Activated naive CD8-positive, alpha-beta T cell treated with anti-CD3 and anti-CD28 coated beads for 36 hours (primary cell): ENCODE measurements around the gene LPP. TPM values are rescaled to one million over a fixed set of nuclear protein-coding genes. Genes with fewer than 3 reads are reported as not detected.
A peak's percentile ranks its signal among the peaks of the same experiment; 100 is the strongest.

Experiments used
- DNase-seq: peaks from one replicate; pipeline ENCODE4 v3.0.0; 2021
- H3K27ac Mint-ChIP-seq: one replicate; pipeline ENCODE4 v1.8.0; 2022; ENCODE audit warnings: mild to moderate bottlenecking, moderate library complexity, mixed read lengths
- H3K27me3 Mint-ChIP-seq: one replicate; pipeline ENCODE4 v1.8.0; 2022; ENCODE audit warnings: mild to moderate bottlenecking, mixed read lengths
- H3K36me3 Mint-ChIP-seq: one replicate; pipeline ENCODE4 v1.8.0; 2021; ENCODE audit warnings: mild to moderate bottlenecking, mixed read lengths
- H3K4me1 Mint-ChIP-seq: one replicate; pipeline ENCODE4 v1.8.0; 2021; ENCODE audit warnings: mixed read lengths
- H3K4me3 Mint-ChIP-seq: one replicate; pipeline ENCODE4 v1.8.0; 2022; ENCODE audit warnings: mild to moderate bottlenecking, moderate library complexity, mixed read lengths
- H3K9me3 Mint-ChIP-seq: one replicate; pipeline ENCODE4 v1.8.0; 2022; ENCODE audit warnings: mixed read lengths
- total RNA-seq, 2 experiments: library from RNA; stranded (reverse); gene quantifications; one replicate each; pipeline ENCODE4 v1.2.3, GENCODE V29; 2021

The LPP gene
- total RNA-seq, 2 experiments from 2014 or later: 15.0 to 15.3 TPM

DNA sequence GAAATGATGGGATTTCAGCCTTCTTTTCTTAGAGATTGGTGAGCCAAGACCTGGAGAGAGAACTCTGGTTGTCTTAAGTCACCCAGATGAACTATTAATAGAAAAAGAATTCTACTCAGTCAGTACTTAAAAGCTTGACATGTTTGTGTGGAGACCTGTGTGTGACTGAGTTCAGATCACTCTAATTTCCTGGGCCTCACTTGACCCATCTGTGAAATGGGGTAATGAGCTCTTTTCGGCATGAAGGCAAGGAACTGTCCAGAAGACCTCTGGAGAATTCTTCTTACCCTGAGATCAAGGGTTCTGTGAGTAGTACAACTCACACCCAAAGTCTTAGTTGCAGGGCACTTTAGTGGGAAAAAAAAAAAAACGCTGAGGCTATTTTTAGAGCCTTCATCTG, 92.9 kb downstream of the LPP start:
- Mint-ChIP-seq H3K36me3 (peaks cover 9% of the 10 kb centered on the region), H3K27ac (no peak overlapping the region), H3K27me3 (no peaks in the 10 kb centered on the region), H3K4me1 (peaks cover 10% of the 10 kb centered on the region), H3K4me3 (no peak overlapping the region), H3K9me3 (peaks cover 4% of the 10 kb centered on the region)
- no peak for DNase-seq

GRCh38 chr3:188248036-188248561, 94.1 kb downstream of the LPP start:
- Mint-ChIP-seq H3K27ac (no peak overlapping the region), H3K4me1 (peaks cover 2% of the 10 kb centered on the region), H3K4me3 (no peak overlapping the region), H3K36me3 (peaks cover 11% of the 10 kb centered on the region), H3K9me3 (peaks cover 9% of the 10 kb centered on the region), H3K27me3 (no peaks in the 10 kb centered on the region)
- DNase-seq: no peak

DNA sequence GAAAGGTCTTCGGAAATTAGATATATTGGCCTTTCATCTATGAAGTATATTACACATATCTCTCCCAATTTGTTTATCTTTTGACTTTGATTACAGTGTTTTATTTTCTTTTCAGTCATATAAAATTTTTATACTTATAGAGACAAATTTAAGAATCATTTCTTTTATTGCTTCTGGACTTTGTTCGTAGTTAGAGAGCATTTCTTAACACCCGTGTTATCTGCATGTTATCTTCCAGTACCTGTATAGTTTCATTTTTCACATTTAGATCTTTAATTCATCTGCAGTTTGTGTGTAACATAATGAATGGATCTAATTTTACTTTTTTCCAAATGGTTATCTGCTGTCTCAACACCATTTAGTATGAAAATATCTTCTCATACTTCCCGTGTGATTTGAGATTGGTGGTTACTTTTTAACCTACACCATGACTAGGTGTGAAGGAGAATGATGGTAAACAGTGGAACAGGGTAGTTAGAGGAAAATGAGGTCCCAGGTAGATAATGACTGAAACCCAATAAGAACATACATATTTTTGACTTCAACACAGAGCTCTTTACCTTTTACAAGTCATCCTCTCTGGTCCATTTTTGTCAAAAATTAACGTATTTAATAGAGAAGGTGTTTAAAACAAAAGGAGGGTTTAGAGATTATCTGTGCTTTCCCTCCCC, 99.3 kb downstream of the LPP start:
- Mint-ChIP-seq H3K27ac (peak overlapping the region; percentile 84), H3K4me3 (no peak overlapping the region)
- no peak for DNase-seq

GRCh38 chr3:188253800-188254452, 100.0 kb downstream of the LPP start:
- peaks cover 11% of the 10 kb centered on the region for H3K9me3 Mint-ChIP-seq
- peaks cover 19% of the 10 kb centered on the region for H3K36me3 Mint-ChIP-seq
- peaks cover 28% of the 10 kb centered on the region for H3K4me1 Mint-ChIP-seq
- DNase-seq: no peak
- no peak overlapping the region for H3K4me3 Mint-ChIP-seq
- H3K27me3 Mint-ChIP-seq: no peaks in the 10 kb centered on the region
- peak overlapping the region; percentile 84 for H3K27ac Mint-ChIP-seq

More for the DNA sequence above, 99.3 kb downstream of the LPP start:
- H3K9me3 Mint-ChIP-seq: peaks cover 11% of the 10 kb centered on the region
- H3K27me3 Mint-ChIP-seq: no peaks in the 10 kb centered on the region
- peaks cover 28% of the 10 kb centered on the region for H3K4me1 Mint-ChIP-seq
- peaks cover 21% of the 10 kb centered on the region for H3K36me3 Mint-ChIP-seq

GRCh38 chr3:188254520-188255070, 100.6 kb downstream of the LPP start:
- Mint-ChIP-seq H3K27me3 (no peaks in the 10 kb centered on the region), H3K9me3 (peaks cover 11% of the 10 kb centered on the region), H3K4me3 (no peak overlapping the region), H3K4me1 (peaks cover 28% of the 10 kb centered on the region), H3K27ac (no peak overlapping the region), H3K36me3 (peaks cover 23% of the 10 kb centered on the region)
- DNase-seq: no peak

- peaks cover 23% of the 10 kb centered on the region for H3K36me3 Mint-ChIP-seq
Observed at GRCh38 chr3:188255190-188255589, 101.2 kb downstream of the LPP start.

DNA sequence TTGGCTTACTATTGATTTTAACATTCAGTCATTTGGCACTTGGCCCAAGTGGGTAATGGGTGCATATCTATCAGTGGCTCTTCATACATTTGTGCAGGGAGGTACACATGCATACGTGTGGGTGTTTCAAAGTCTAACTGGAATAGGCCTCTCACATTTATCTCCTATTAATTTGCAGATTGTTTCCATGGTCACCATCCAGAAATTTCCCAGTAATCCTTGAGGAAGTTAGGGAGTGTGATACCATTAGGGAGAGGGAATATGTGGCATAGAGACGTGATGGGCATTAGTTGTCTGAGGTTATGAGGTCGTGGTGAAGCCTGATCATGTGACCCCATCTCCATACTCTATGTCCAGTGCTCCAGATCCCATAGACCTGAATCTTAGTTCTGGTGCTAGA, 102.8 kb downstream of the LPP start:
- Mint-ChIP-seq H3K27ac (no peak overlapping the region), H3K27me3 (no peaks in the 10 kb centered on the region), H3K36me3 (peaks cover 18% of the 10 kb centered on the region), H3K4me3 (no peak overlapping the region), H3K4me1 (peaks cover 26% of the 10 kb centered on the region), H3K9me3 (peaks cover 7% of the 10 kb centered on the region)
- DNase-seq: no peak

More at GRCh38 chr3:188255190-188255589, 101.2 kb downstream of the LPP start:
- H3K27ac Mint-ChIP-seq: no peak overlapping the region
- no peak for DNase-seq
- no peaks in the 10 kb centered on the region for H3K27me3 Mint-ChIP-seq
- peaks cover 11% of the 10 kb centered on the region for H3K9me3 Mint-ChIP-seq
- no peak overlapping the region for H3K4me3 Mint-ChIP-seq
- peaks cover 27% of the 10 kb centered on the region for H3K4me1 Mint-ChIP-seq

- Mint-ChIP-seq H3K27ac (no peak overlapping the region), H3K4me3 (no peak overlapping the region), H3K9me3 (peaks cover 3% of the 10 kb centered on the region), H3K4me1 (peaks cover 26% of the 10 kb centered on the region), H3K27me3 (no peaks in the 10 kb centered on the region), H3K36me3 (peaks cover 15% of the 10 kb centered on the region)
- no peak for DNase-seq
Observed at GRCh38 chr3:188257384-188258026, 103.5 kb downstream of the LPP start.

GRCh38 chr3:188259191-188259590, 105.2 kb downstream of the LPP start:
- no peaks in the 10 kb centered on the region for H3K27me3 Mint-ChIP-seq
- no peak for DNase-seq

DNA sequence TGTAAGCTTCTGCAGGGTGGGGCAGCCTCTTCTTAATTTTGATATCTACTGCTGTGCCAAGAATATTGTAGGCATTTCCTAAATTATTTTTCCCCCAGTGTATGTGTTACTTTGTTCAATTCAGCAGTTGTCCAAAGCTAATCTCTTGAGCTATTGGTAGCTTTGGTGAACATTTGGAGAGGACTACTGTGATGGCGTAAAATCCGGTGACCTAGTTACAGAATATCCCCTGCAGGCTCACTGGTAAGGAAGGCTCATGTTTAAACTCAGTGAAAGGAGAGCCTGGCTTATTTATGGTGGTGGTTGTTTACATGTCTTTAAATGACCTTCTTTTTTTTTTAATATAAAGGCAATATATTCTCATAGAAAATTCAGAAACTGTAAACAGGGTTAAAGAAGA, 105.6 kb downstream of the LPP start:
- Mint-ChIP-seq H3K27ac (no peak overlapping the region), H3K36me3 (peaks cover 6% of the 10 kb centered on the region), H3K27me3 (no peaks in the 10 kb centered on the region), H3K9me3 (no peaks in the 10 kb centered on the region), H3K4me3 (no peak overlapping the region), H3K4me1 (peaks cover 13% of the 10 kb centered on the region)
- DNase-seq: no peak

More at GRCh38 chr3:188259191-188259590, 105.2 kb downstream of the LPP start:
- no peak overlapping the region for H3K27ac Mint-ChIP-seq
- H3K4me1 Mint-ChIP-seq: peaks cover 17% of the 10 kb centered on the region
- no peak overlapping the region for H3K4me3 Mint-ChIP-seq
- no peaks in the 10 kb centered on the region for H3K9me3 Mint-ChIP-seq
- peaks cover 6% of the 10 kb centered on the region for H3K36me3 Mint-ChIP-seq

GRCh38 chr3:188261011-188261410, 107.1 kb downstream of the LPP start:
- peaks cover 4% of the 10 kb centered on the region for H3K36me3 Mint-ChIP-seq
- H3K27ac Mint-ChIP-seq: no peak overlapping the region
- DNase-seq: no peak
- H3K27me3 Mint-ChIP-seq: no peaks in the 10 kb centered on the region
- no peaks in the 10 kb centered on the region for H3K9me3 Mint-ChIP-seq
- peaks cover 8% of the 10 kb centered on the region for H3K4me1 Mint-ChIP-seq
- H3K4me3 Mint-ChIP-seq: no peak overlapping the region

DNA sequence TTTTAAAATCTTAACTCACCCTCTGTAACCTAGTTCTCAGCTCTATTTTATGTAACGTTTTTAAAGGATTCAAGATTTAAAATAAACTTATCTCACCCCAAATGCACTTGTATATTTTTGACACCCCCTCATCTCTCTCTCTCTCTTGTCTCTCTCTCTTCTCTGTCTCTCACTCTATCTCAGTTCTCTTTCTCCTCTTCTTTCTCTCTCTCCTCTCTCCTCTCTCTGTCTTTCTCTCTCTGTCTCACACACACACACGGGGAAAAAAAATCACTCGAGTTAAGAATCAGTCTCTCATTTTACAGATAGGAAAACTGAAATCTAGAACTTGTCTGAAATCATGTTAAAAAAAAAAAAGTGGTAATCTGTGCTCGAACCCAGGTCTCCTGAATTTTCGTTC, 108.5 kb downstream of the LPP start:
- H3K36me3 Mint-ChIP-seq: peaks cover 4% of the 10 kb centered on the region
- H3K27ac Mint-ChIP-seq: no peak overlapping the region
- no peaks in the 10 kb centered on the region for H3K9me3 Mint-ChIP-seq
- no peaks in the 10 kb centered on the region for H3K27me3 Mint-ChIP-seq
- DNase-seq: no peak
- no peak overlapping the region for H3K4me3 Mint-ChIP-seq
- peaks cover 1% of the 10 kb centered on the region for H3K4me1 Mint-ChIP-seq

DNA sequence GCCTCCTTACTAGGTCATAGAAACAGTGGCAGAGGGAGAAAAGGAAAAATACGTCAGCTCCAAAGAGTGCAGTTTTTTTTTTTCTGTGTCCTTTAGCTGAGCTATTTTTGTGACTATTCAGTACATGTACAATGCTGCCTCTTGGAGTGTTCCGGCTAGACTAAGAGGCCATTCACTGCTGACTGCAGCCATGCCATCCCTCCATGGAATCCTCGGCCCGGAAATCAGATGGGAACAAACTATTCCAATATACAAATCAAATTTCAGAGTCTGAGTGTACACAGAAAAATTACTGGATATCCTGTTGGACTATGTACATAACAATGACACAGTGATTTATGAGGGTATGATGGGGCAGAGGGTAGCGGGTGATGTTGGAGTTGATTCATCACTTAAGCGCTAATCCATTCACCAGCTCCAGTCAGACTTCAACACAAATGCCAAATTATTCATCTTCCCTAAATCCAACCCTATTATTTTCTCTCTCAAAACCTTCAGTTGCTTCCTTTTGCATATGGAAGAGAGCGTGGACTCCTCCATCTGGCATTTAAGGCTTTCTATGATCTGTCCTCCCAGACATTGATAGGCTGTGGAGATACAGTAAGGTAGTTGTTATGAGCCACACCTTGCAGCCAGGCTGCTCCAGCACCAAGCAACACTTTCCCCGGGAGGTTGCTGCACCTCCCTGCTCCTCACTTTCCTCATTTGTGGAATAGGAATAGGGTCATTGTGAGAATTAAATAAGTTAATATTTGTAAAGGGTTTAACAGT, 109.1 kb downstream of the LPP start:
- H3K36me3 Mint-ChIP-seq: peaks cover 4% of the 10 kb centered on the region
- no peak for DNase-seq
- H3K4me1 Mint-ChIP-seq: no peaks in the 10 kb centered on the region
- no peak overlapping the region for H3K4me3 Mint-ChIP-seq
- no peak overlapping the region for H3K27ac Mint-ChIP-seq
- H3K9me3 Mint-ChIP-seq: no peaks in the 10 kb centered on the region
- H3K27me3 Mint-ChIP-seq: no peaks in the 10 kb centered on the region
